Neural progenitor cell (in vitro differentiated cells): Measurements from ENCODE around the gene ENC1. TPM values are rescaled to one million over a fixed set of nuclear protein-coding genes. Genes with fewer than 3 reads are reported as not detected.

Source experiments
- DNase-seq: peaks from one replicate; pipeline ENCODE4 v3.0.0-alpha.2; 2016; ENCODE audit warnings: low spot score
- H2AFZ ChIP-seq: fragments of 200-600 bp; sonication (generic); replicated peaks from 2 replicates; pipeline ENCODE4 v1.6.1; 2016; ENCODE audit warnings: antibody characterized with exemption
- H3F3A ChIP-seq: fragments of 200-600 bp; sonication (generic); 2 replicates; pipeline ENCODE4 v1.6.1; 2016; ENCODE audit warnings: antibody characterized with exemption, low read depth
- H3K27ac ChIP-seq: fragments of 200-600 bp; sonication (generic); 2 replicates; pipeline ENCODE4 v1.5.1; 2016; ENCODE audit warnings: mild to moderate bottlenecking
- H3K27me3 ChIP-seq: fragments of 200-600 bp; sonication (generic); 2 replicates; pipeline ENCODE4 v1.6.1; 2016; ENCODE audit warnings: mild to moderate bottlenecking, moderate library complexity
- H3K36me3 ChIP-seq: fragments of 200-600 bp; sonication (generic); 2 replicates; pipeline ENCODE4 v1.5.1; 2016
- H3K4me1 ChIP-seq: fragments of 200-600 bp; sonication (generic); 2 replicates; pipeline ENCODE4 v1.6.1; 2016; ENCODE audit warnings: mixed run types
- H3K4me2 ChIP-seq: fragments of 200-600 bp; sonication (generic); 2 replicates; pipeline ENCODE4 v1.6.1; 2016
- H3K4me3 ChIP-seq: fragments of 200-600 bp; sonication (generic); 2 replicates; pipeline ENCODE4 v1.5.1; 2016
- H3K79me2 ChIP-seq: fragments of 200-600 bp; sonication (generic); 2 replicates; pipeline ENCODE4 v1.6.1; 2016; ENCODE audit warnings: low read depth
- H3K9ac ChIP-seq: fragments of 200-600 bp; sonication (generic); 2 replicates; pipeline ENCODE4 v1.6.1; 2016
- H3K9me3 ChIP-seq: fragments of 200-600 bp; sonication (generic); 2 replicates; pipeline ENCODE4 v1.5.1; 2016; ENCODE audit warnings: low read depth
- H4K20me1 ChIP-seq: fragments of 200-600 bp; sonication (generic); 2 replicates; pipeline ENCODE4 v1.6.1; 2016; ENCODE audit warnings: low read depth
- H3K27ac Mint-ChIP-seq: 3 replicates; pipeline ENCODE4 v1.8.0; 2021; ENCODE audit warnings: mixed read lengths
- H3K27me3 Mint-ChIP-seq: 2 replicates; pipeline ENCODE4 v1.8.0; 2022; ENCODE audit warnings: low read depth, mild to moderate bottlenecking, inconsistent platforms, moderate library complexity, mixed read lengths; ENCODE audit not compliant: insufficient read depth
- H3K36me3 Mint-ChIP-seq: 3 replicates; pipeline ENCODE4 v1.8.0; 2021; ENCODE audit warnings: mixed read lengths
- H3K4me1 Mint-ChIP-seq: 3 replicates; pipeline ENCODE4 v1.8.0; 2021; ENCODE audit warnings: mixed read lengths
- H3K4me3 Mint-ChIP-seq: 3 replicates; pipeline ENCODE4 v1.8.0; 2021; ENCODE audit warnings: mild to moderate bottlenecking, moderate library complexity, mixed read lengths
- H3K9me3 Mint-ChIP-seq: 3 replicates; pipeline ENCODE4 v1.8.0; 2020; ENCODE audit warnings: mixed read lengths
- CTCF ChIP-seq: fragments of 200-600 bp; sonication (generic); IDR thresholded peaks from 2 replicates; pipeline ENCODE4 v1.5.1; 2017; ENCODE audit warnings: antibody characterized with exemption, mild to moderate bottlenecking
- EZH2 ChIP-seq: fragments of 200-600 bp; sonication (generic); IDR thresholded peaks from 2 replicates; pipeline ENCODE4 v1.6.1; 2017; ENCODE audit warnings: antibody characterized with exemption, mild to moderate bottlenecking, moderate library complexity
- EZH2phosphoT487 ChIP-seq: fragments of 200-600 bp; sonication (generic); IDR thresholded peaks from 2 replicates; pipeline ENCODE4 v1.6.1; 2017; ENCODE audit warnings: antibody characterized with exemption
- total RNA-seq: library from RNA; depleted of rRNA; stranded (reverse); fragments of >200 nt; gene quantifications from 2 replicates; pipeline ENCODE4 v1.2.3, GENCODE V29; 2015; ENCODE audit warnings: low replicate concordance

Gene ENC1
- total RNA-seq, 1 donor from 2014 or later, result 73.8 TPM

DNA sequence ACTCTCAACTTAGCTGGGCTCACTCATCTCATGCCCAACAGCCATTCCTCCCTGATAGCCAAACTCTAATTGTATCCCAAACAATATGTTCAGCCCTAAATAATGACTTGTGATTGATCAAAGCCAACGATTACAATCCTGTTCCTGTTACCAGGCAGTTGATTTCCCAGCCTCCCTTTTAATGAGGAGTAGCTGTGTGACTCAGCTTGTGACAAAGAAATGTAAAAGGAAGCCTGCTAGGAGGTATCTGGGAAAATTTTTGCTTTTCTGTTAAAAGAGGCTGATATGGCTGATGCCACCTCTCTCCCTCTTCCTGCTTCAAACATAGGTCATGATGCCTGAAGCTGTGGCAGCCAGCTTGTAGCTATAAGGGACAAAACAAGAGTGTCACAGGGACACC, 19.6 kb upstream of the ENC1 start:
- Histone ChIP-seq H3K27ac (no peak overlapping the region), H2AFZ (no peak overlapping the region), H3K79me2 (no peaks in the 10 kb centered on the region), H3K4me2 (no peak overlapping the region), H3K27me3 (no peaks in the 10 kb centered on the region), H3F3A (no peaks in the 10 kb centered on the region), H3K36me3 (no peaks in the 10 kb centered on the region), H3K9me3 (no peaks in the 10 kb centered on the region), H3K9ac (no peak overlapping the region), H3K4me1 (peaks cover 8% of the 10 kb centered on the region), H4K20me1 (no peaks in the 10 kb centered on the region), H3K4me3 (no peak overlapping the region)
- Mint-ChIP-seq H3K4me3 (no peak overlapping the region), H3K4me1 (peaks cover 18% of the 10 kb centered on the region), H3K27me3 (peaks cover 2% of the 10 kb centered on the region), H3K9me3 (peaks cover 3% of the 10 kb centered on the region), H3K36me3 (no peaks in the 10 kb centered on the region), H3K27ac (no peak overlapping the region)
- DNase-seq, result no peak
- no peak for TF ChIP-seq EZH2
- TF ChIP-seq EZH2phosphoT487, result no peak

DNA sequence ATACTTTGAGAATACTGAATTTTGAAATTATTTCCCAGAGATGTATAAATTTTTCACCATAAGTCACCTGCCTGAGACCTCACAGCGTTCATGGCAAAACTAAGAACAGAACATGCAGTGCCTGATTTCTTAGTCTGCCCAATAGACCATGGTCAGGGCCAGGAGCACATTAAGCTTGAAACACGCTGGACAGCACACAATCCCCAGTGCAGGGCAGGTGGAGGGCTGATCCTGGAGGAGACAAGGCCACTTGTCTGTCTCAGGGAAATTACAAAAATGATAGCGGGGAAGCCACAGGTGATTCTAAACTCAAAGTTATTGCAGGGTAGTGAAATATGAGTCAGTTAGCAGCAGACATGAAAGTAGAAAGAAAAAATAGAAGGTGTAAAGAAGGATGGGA, 18.6 kb upstream of the ENC1 start:
- no peak overlapping the region for H3K9ac ChIP-seq
- Mint-ChIP-seq H3K27me3 (peaks cover 2% of the 10 kb centered on the region), H3K9me3 (peaks cover 3% of the 10 kb centered on the region), H3K4me1 (peaks cover 18% of the 10 kb centered on the region), H3K36me3 (no peaks in the 10 kb centered on the region), H3K4me3 (no peak overlapping the region), H3K27ac (no peak overlapping the region)
- H3K27me3 ChIP-seq, result no peaks in the 10 kb centered on the region
- no peaks in the 10 kb centered on the region for H3K79me2 ChIP-seq
- peaks cover 8% of the 10 kb centered on the region for H3K4me1 ChIP-seq
- H2AFZ ChIP-seq, result no peak overlapping the region
- no peak overlapping the region for H3K4me3 ChIP-seq
- no peak for DNase-seq
- no peak overlapping the region for H3K27ac ChIP-seq
- no peaks in the 10 kb centered on the region for H3K9me3 ChIP-seq
- H3F3A ChIP-seq, result no peaks in the 10 kb centered on the region
- TF ChIP-seq EZH2, result no peak
- no peak for TF ChIP-seq CTCF
- TF ChIP-seq EZH2phosphoT487, result no peak
- H4K20me1 ChIP-seq, result no peaks in the 10 kb centered on the region
- no peak overlapping the region for H3K4me2 ChIP-seq
- H3K36me3 ChIP-seq, result no peaks in the 10 kb centered on the region

DNA sequence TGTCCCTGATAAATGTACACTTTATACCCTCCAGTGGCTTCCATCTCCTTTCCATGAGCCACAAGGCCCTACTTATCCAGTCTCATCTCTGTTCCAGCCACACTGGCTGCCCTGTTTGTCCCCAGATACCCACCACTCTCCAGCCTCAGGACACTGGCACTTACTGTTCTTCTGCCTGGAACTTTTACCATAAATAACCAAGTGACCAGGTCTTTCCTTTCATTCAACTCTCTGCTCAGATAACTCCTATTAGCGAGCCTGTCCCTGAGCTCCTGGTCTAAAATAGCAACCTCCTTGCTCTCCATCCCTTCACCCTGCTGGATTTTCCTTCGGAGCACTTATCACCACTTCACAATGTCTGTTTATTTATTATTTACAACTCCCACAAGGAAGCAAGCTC, 16.6 kb upstream of the ENC1 start:
- H2AFZ ChIP-seq, result no peak overlapping the region
- H4K20me1 ChIP-seq, result no peaks in the 10 kb centered on the region
- no peaks in the 10 kb centered on the region for H3K79me2 ChIP-seq
- Mint-ChIP-seq H3K9me3 (peaks cover 3% of the 10 kb centered on the region), H3K4me3 (no peak overlapping the region), H3K27ac (no peak overlapping the region), H3K27me3 (no peaks in the 10 kb centered on the region), H3K36me3 (no peaks in the 10 kb centered on the region), H3K4me1 (peaks cover 15% of the 10 kb centered on the region)
- H3K36me3 ChIP-seq, result no peaks in the 10 kb centered on the region
- H3K4me1 ChIP-seq, result peaks cover 8% of the 10 kb centered on the region
- no peaks in the 10 kb centered on the region for H3K9me3 ChIP-seq
- H3K4me3 ChIP-seq, result no peak overlapping the region
- no peak overlapping the region for H3K27ac ChIP-seq
- no peak for DNase-seq
- H3K9ac ChIP-seq, result no peak overlapping the region
- H3K27me3 ChIP-seq, result no peaks in the 10 kb centered on the region
- no peak overlapping the region for H3K4me2 ChIP-seq
- no peaks in the 10 kb centered on the region for H3F3A ChIP-seq
- TF ChIP-seq EZH2 (no peak), EZH2phosphoT487 (no peak), CTCF (no peak)

DNA sequence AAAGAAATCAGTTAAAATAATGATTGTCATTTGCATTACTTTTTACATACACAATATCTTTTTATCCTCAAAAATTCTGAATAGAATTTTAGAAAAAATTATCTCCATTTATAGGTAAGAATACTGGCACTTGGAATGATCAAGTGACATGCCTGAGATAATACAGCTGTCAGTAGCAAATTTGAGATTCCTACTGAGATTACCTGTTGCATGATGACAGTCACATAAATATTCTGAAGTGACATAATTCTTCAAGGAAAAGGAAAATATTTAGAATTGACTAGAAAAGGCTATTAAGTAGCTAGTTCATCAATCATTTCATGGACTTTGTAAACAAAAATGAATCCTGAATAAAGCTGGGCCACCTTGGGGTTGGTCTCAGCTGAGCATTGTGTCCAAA, 15.2 kb upstream of the ENC1 start:
- no peak for TF ChIP-seq CTCF
- TF ChIP-seq EZH2phosphoT487, result no peak
- TF ChIP-seq EZH2, result no peak
- Mint-ChIP-seq H3K27me3 (no peaks in the 10 kb centered on the region), H3K27ac (no peak overlapping the region), H3K36me3 (no peaks in the 10 kb centered on the region), H3K4me1 (peaks cover 12% of the 10 kb centered on the region), H3K4me3 (no peak overlapping the region), H3K9me3 (peaks cover 3% of the 10 kb centered on the region)
- H3K9ac ChIP-seq, result no peak overlapping the region
- no peak overlapping the region for H2AFZ ChIP-seq
- H3K4me3 ChIP-seq, result no peak overlapping the region
- no peaks in the 10 kb centered on the region for H3K9me3 ChIP-seq
- no peaks in the 10 kb centered on the region for H4K20me1 ChIP-seq
- no peaks in the 10 kb centered on the region for H3F3A ChIP-seq
- no peak overlapping the region for H3K27ac ChIP-seq
- no peak for DNase-seq
- H3K27me3 ChIP-seq, result no peaks in the 10 kb centered on the region
- peaks cover 7% of the 10 kb centered on the region for H3K4me1 ChIP-seq
- H3K79me2 ChIP-seq, result no peaks in the 10 kb centered on the region
- H3K4me2 ChIP-seq, result no peak overlapping the region
- H3K36me3 ChIP-seq, result no peaks in the 10 kb centered on the region
